ENCODE data around the gene FARP1. TPM values are rescaled to one million over a fixed set of nuclear protein-coding genes. Genes with fewer than 3 reads are reported as not detected.

The FARP1 gene
- total RNA-seq, 1 experiment from 2014 or later: 96.6 TPM

- ChIA-PET CTCF (no interaction called here), POLR2A (no interaction called here)
- TF ChIP-seq GABPB1 (CRISPR knock-in tag; IDR thresholded peaks at IDR 0.05) (no peak), ZNF671 (CRISPR knock-in tag; IDR thresholded peaks at IDR 0.05) (no peak), NFE2L1 (CRISPR knock-in tag; IDR thresholded peaks at IDR 0.05) (no peak)
- H3K27ac Mint-ChIP-seq: no peak overlapping the region
- H3K9me3 Mint-ChIP-seq: 0 out of 2 replicates have a peak, but pooled peaks cover 3% of the 10 kb centered on the region
- H3K36me3 Mint-ChIP-seq: no peaks in the 10 kb centered on the region
- no peak for ATAC-seq
- no peak for DNase-seq (ENCODE audit: low spot score)
- peaks cover 44% of the 10 kb centered on the region for H3K4me1 Mint-ChIP-seq
- no peaks in the 10 kb centered on the region for H3K27me3 Mint-ChIP-seq (ENCODE audit: low read depth)
- no peak overlapping the region for H3K4me3 Mint-ChIP-seq
Measured at GRCh38 chr13:98187965-98188261, 45.0 kb downstream of the FARP1 start.

- no peak overlapping the region; the same call in 1 of the 2 replicates for H3K27ac Mint-ChIP-seq
- ATAC-seq (peak; percentile 55), DNase-seq (ENCODE audit: low spot score) (no peak)
- TF ChIP-seq CDX4 (CRISPR knock-in tag; IDR thresholded peaks at IDR 0.05; ENCODE audit: borderline replicate concordance): no peak
- no peak for TF ChIP-seq USF2 (CRISPR knock-in tag; IDR thresholded peaks at IDR 0.05)
- no peak for TF ChIP-seq FOXK1 (CRISPR knock-in tag; IDR thresholded peaks at IDR 0.05)
- no peak for TF ChIP-seq PRDM15 (CRISPR knock-in tag; IDR thresholded peaks at IDR 0.05)
- TF ChIP-seq ZBTB43 (CRISPR knock-in tag; IDR thresholded peaks at IDR 0.05): no peak
- TF ChIP-seq ZNF512 (CRISPR knock-in tag; IDR thresholded peaks at IDR 0.05; ENCODE audit: borderline replicate concordance): no peak
- peaks cover 36% of the 10 kb centered on the region for H3K4me1 Mint-ChIP-seq
- H3K9me3 Mint-ChIP-seq: 0 out of 2 replicates have a peak, but pooled peaks cover 3% of the 10 kb centered on the region
- H3K27me3 Mint-ChIP-seq (ENCODE audit: low read depth): no peaks in the 10 kb centered on the region
- POLR2A ChIA-PET: no interaction called here
- CTCF ChIA-PET: interaction anchor here (0.8 kb wide), 1 partner anchor 12 kb away, joined by 3 read pairs; no protein-coding TSS in a partner anchor
- no peak overlapping the region for H3K4me3 Mint-ChIP-seq
- H3K36me3 Mint-ChIP-seq: no peaks in the 10 kb centered on the region
Measured at GRCh38 chr13:98188544-98189166, 45.8 kb downstream of the FARP1 start.

GRCh38 chr13:98189841-98190505 is 47.1 kb downstream of the FARP1 start:
- ATAC-seq (no peak), DNase-seq (ENCODE audit: low spot score) (no peak)
- POLR2A ChIA-PET: no interaction called here
- no peaks in the 10 kb centered on the region for H3K27me3 Mint-ChIP-seq (ENCODE audit: low read depth)
- CTCF ChIA-PET: interaction anchor here (0.6 to 1.3 kb wide), 3 partner anchors 10 to 483 kb away, joined by 3 to 4 read pairs (median 3); no protein-coding TSS in a partner anchor
- peaks cover 37% of the 10 kb centered on the region for H3K4me1 Mint-ChIP-seq
- H3K9me3 Mint-ChIP-seq: 0 out of 2 replicates have a peak, but pooled peaks cover 3% of the 10 kb centered on the region
- H3K36me3 Mint-ChIP-seq: no peaks in the 10 kb centered on the region
- no peak overlapping the region for H3K27ac Mint-ChIP-seq
- H3K4me3 Mint-ChIP-seq: no peak overlapping the region
- TF ChIP-seq GTF2I (CRISPR knock-in tag; conservative IDR thresholded peaks at IDR 0.05): no peak
- no peak for TF ChIP-seq ZNF263 (CRISPR knock-in tag; IDR thresholded peaks at IDR 0.05; ENCODE audit: low read depth)
- TF ChIP-seq RELA (CRISPR knock-in tag; IDR thresholded peaks at IDR 0.05; ENCODE audit: borderline replicate concordance): no peak
- TF ChIP-seq ARID4B (CRISPR knock-in tag; IDR thresholded peaks at IDR 0.05; ENCODE audit: borderline replicate concordance): no peak
- TF ChIP-seq ATF6 (CRISPR knock-in tag; IDR thresholded peaks at IDR 0.05): no peak

Data from WTC11 (cell line).